Measurements from ENCODE around the gene TRIM25.
A peak's percentile ranks its signal among the peaks of the same experiment; 100 is the strongest.

The TRIM25 gene

GRCh38 chr17:56925088-56925487 lies 11.2 kb upstream of the TRIM25 start:
- H3K4me1 ChIP-seq (ENCODE audit: control insufficient read depth, insufficient read depth, low read length), result peaks cover 14% of the 10 kb centered on the region; the same call in 1 of the 2 replicates
- H3K36me3 ChIP-seq (ENCODE audit: control insufficient read depth, insufficient read depth, low read length), result no peaks in the 10 kb centered on the region
- H3K27ac ChIP-seq (ENCODE audit: low read depth, low read length), result no peak overlapping the region
- no peak overlapping the region for H3K9ac ChIP-seq (ENCODE audit: low read length)
- peaks cover 17% of the 10 kb centered on the region for H3K9me3 ChIP-seq (ENCODE audit: control insufficient read depth, insufficient read depth, low read depth, low read length)
- no peak overlapping the region for H3K4me3 ChIP-seq (ENCODE audit: low read depth, low read length)
- no peaks in the 10 kb centered on the region for H3K27me3 ChIP-seq (ENCODE audit: control insufficient read depth, insufficient read depth, low read length)

- H3K4me3 ChIP-seq (ENCODE audit: low read depth, low read length), result no peak overlapping the region
- no peak overlapping the region for H3K27ac ChIP-seq (ENCODE audit: low read depth, low read length)
- peaks cover 9% of the 10 kb centered on the region for H3K4me1 ChIP-seq (ENCODE audit: control insufficient read depth, insufficient read depth, low read length)
- H3K27me3 ChIP-seq (ENCODE audit: control insufficient read depth, insufficient read depth, low read length), result peaks cover 13% of the 10 kb centered on the region
- H3K9me3 ChIP-seq (ENCODE audit: control insufficient read depth, insufficient read depth, low read depth, low read length), result peaks cover 3% of the 10 kb centered on the region; the same call in 1 of the 2 replicates
- no peak overlapping the region for H3K9ac ChIP-seq (ENCODE audit: low read length)
- H3K36me3 ChIP-seq (ENCODE audit: control insufficient read depth, insufficient read depth, low read length), result no peaks in the 10 kb centered on the region
These were observed 5.9 kb upstream of the TRIM25 start for GRCh38 chr17:56919717-56920116.

GRCh38 chr17:56918916-56919315 lies 5.1 kb upstream of the TRIM25 start:
- H3K36me3 ChIP-seq (ENCODE audit: control insufficient read depth, insufficient read depth, low read length), result no peaks in the 10 kb centered on the region
- H3K27ac ChIP-seq (ENCODE audit: low read depth, low read length), result no peak overlapping the region
- peaks cover under 1% of the 10 kb centered on the region; the same call in 1 of the 2 replicates for H3K9me3 ChIP-seq (ENCODE audit: control insufficient read depth, insufficient read depth, low read depth, low read length)
- H3K4me1 ChIP-seq (ENCODE audit: control insufficient read depth, insufficient read depth, low read length), result peaks cover 7% of the 10 kb centered on the region
- peaks cover 18% of the 10 kb centered on the region for H3K27me3 ChIP-seq (ENCODE audit: control insufficient read depth, insufficient read depth, low read length)
- H3K9ac ChIP-seq (ENCODE audit: low read length), result no peak overlapping the region
- no peak overlapping the region for H3K4me3 ChIP-seq (ENCODE audit: low read depth, low read length)

- Histone ChIP-seq H3K27ac (ENCODE audit: low read depth, low read length) (no peak overlapping the region), H3K9me3 (ENCODE audit: control insufficient read depth, insufficient read depth, low read depth, low read length) (no peaks in the 10 kb centered on the region), H3K36me3 (ENCODE audit: control insufficient read depth, insufficient read depth, low read length) (no peaks in the 10 kb centered on the region), H3K9ac (ENCODE audit: low read length) (no peak overlapping the region), H3K27me3 (ENCODE audit: control insufficient read depth, insufficient read depth, low read length) (peaks cover 29% of the 10 kb centered on the region), H3K4me3 (ENCODE audit: low read depth, low read length) (no peak overlapping the region), H3K4me1 (ENCODE audit: control insufficient read depth, insufficient read depth, low read length) (peaks cover 13% of the 10 kb centered on the region)
These were observed 3.9 kb upstream of the TRIM25 start for GRCh38 chr17:56917559-56918296.

GRCh38 chr17:56914581-56915273 lies 878 bp upstream of the TRIM25 start:
- Histone ChIP-seq H3K4me1 (ENCODE audit: control insufficient read depth, insufficient read depth, low read length) (peaks cover 19% of the 10 kb centered on the region), H3K9me3 (ENCODE audit: control insufficient read depth, insufficient read depth, low read depth, low read length) (no peaks in the 10 kb centered on the region), H3K4me3 (ENCODE audit: low read depth, low read length) (peak overlapping the region; percentile 78), H3K27me3 (ENCODE audit: control insufficient read depth, insufficient read depth, low read length) (peaks cover 38% of the 10 kb centered on the region), H3K9ac (ENCODE audit: low read length) (peak overlapping the region; percentile 66), H3K27ac (ENCODE audit: low read depth, low read length) (no peak overlapping the region), H3K36me3 (ENCODE audit: control insufficient read depth, insufficient read depth, low read length) (peaks cover 4% of the 10 kb centered on the region; the same call in 1 of the 2 replicates)

- H3K4me1 ChIP-seq (ENCODE audit: control insufficient read depth, insufficient read depth, low read length), result peaks cover 19% of the 10 kb centered on the region
- peak overlapping the region; percentile 37 for H3K9ac ChIP-seq (ENCODE audit: low read length)
- H3K36me3 ChIP-seq (ENCODE audit: control insufficient read depth, insufficient read depth, low read length), result peaks cover 8% of the 10 kb centered on the region; the same call in 1 of the 2 replicates
- H3K27ac ChIP-seq (ENCODE audit: low read depth, low read length), result no peak overlapping the region
- H3K9me3 ChIP-seq (ENCODE audit: control insufficient read depth, insufficient read depth, low read depth, low read length), result no peaks in the 10 kb centered on the region
- H3K4me3 ChIP-seq (ENCODE audit: low read depth, low read length), result peak overlapping the region; percentile 78
- peaks cover 38% of the 10 kb centered on the region for H3K27me3 ChIP-seq (ENCODE audit: control insufficient read depth, insufficient read depth, low read length)
These were observed 439 bp downstream of the TRIM25 start for GRCh38 chr17:56913353-56913866.

- H3K4me1 ChIP-seq (ENCODE audit: control insufficient read depth, insufficient read depth, low read length), result peaks cover 19% of the 10 kb centered on the region
- no peaks in the 10 kb centered on the region for H3K9me3 ChIP-seq (ENCODE audit: control insufficient read depth, insufficient read depth, low read depth, low read length)
- H3K36me3 ChIP-seq (ENCODE audit: control insufficient read depth, insufficient read depth, low read length), result peaks cover 11% of the 10 kb centered on the region; the same call in 1 of the 2 replicates
- peak overlapping the region; percentile 37 for H3K9ac ChIP-seq (ENCODE audit: low read length)
- H3K27me3 ChIP-seq (ENCODE audit: control insufficient read depth, insufficient read depth, low read length), result peaks cover 38% of the 10 kb centered on the region
- H3K27ac ChIP-seq (ENCODE audit: low read depth, low read length), result no peak overlapping the region
- H3K4me3 ChIP-seq (ENCODE audit: low read depth, low read length), result peak overlapping the region; percentile 78
These were observed 893 bp downstream of the TRIM25 start for GRCh38 chr17:56913000-56913311.

GRCh38 chr17:56912105-56912999 lies 1.5 kb downstream of the TRIM25 start:
- H3K27ac ChIP-seq (ENCODE audit: low read depth, low read length), result no peak overlapping the region
- peaks cover 19% of the 10 kb centered on the region for H3K4me1 ChIP-seq (ENCODE audit: control insufficient read depth, insufficient read depth, low read length)
- peak overlapping the region; percentile 78 for H3K4me3 ChIP-seq (ENCODE audit: low read depth, low read length)
- H3K9me3 ChIP-seq (ENCODE audit: control insufficient read depth, insufficient read depth, low read depth, low read length), result no peaks in the 10 kb centered on the region
- peaks cover 38% of the 10 kb centered on the region for H3K27me3 ChIP-seq (ENCODE audit: control insufficient read depth, insufficient read depth, low read length)
- H3K36me3 ChIP-seq (ENCODE audit: control insufficient read depth, insufficient read depth, low read length), result peaks cover 17% of the 10 kb centered on the region
- no peak overlapping the region for H3K9ac ChIP-seq (ENCODE audit: low read length)

- H3K27me3 ChIP-seq (ENCODE audit: control insufficient read depth, insufficient read depth, low read length), result peaks cover 34% of the 10 kb centered on the region
- no peaks in the 10 kb centered on the region for H3K9me3 ChIP-seq (ENCODE audit: control insufficient read depth, insufficient read depth, low read depth, low read length)
- peaks cover 32% of the 10 kb centered on the region for H3K36me3 ChIP-seq (ENCODE audit: control insufficient read depth, insufficient read depth, low read length)
- no peak overlapping the region for H3K27ac ChIP-seq (ENCODE audit: low read depth, low read length)
- H3K4me1 ChIP-seq (ENCODE audit: control insufficient read depth, insufficient read depth, low read length), result peaks cover 19% of the 10 kb centered on the region
- no peak overlapping the region for H3K9ac ChIP-seq (ENCODE audit: low read length)
- no peak overlapping the region for H3K4me3 ChIP-seq (ENCODE audit: low read depth, low read length)
These were observed 3.2 kb downstream of the TRIM25 start for GRCh38 chr17:56910509-56911235.

GRCh38 chr17:56909742-56910508 lies 3.9 kb downstream of the TRIM25 start:
- no peak overlapping the region for H3K9ac ChIP-seq (ENCODE audit: low read length)
- H3K9me3 ChIP-seq (ENCODE audit: control insufficient read depth, insufficient read depth, low read depth, low read length), result no peaks in the 10 kb centered on the region
- H3K27me3 ChIP-seq (ENCODE audit: control insufficient read depth, insufficient read depth, low read length), result peaks cover 27% of the 10 kb centered on the region
- H3K36me3 ChIP-seq (ENCODE audit: control insufficient read depth, insufficient read depth, low read length), result peaks cover 34% of the 10 kb centered on the region
- peaks cover 16% of the 10 kb centered on the region for H3K4me1 ChIP-seq (ENCODE audit: control insufficient read depth, insufficient read depth, low read length)
- H3K27ac ChIP-seq (ENCODE audit: low read depth, low read length), result no peak overlapping the region
- no peak overlapping the region for H3K4me3 ChIP-seq (ENCODE audit: low read depth, low read length)

Data from HUES6 (cell line).